NB4 (cell line): Measurements from ENCODE around the gene WASL.

ENCODE experiments used
- CTCF ChIP-seq: IDR thresholded peaks from one replicate; pipeline ENCODE4 v1.5.1; 2012; ENCODE audit warnings: low read depth, low read length
- POLR2A ChIP-seq: IDR thresholded peaks from 2 replicates; pipeline ENCODE4 v1.6.1; 2011; ENCODE audit warnings: mild to moderate bottlenecking; ENCODE audit not compliant: insufficient read length; ENCODE audit errors: extremely low read depth
- TF ChIP-seq, protein P1 (sequence below): IDR thresholded peaks from 2 replicates; pipeline ENCODE4 v1.6.1; 2011; ENCODE audit warnings: low read depth, low read length

GRCh38 chr7:123633553-123633952, 115.2 kb downstream of the WASL start:
- TF ChIP-seq, protein P1, sequence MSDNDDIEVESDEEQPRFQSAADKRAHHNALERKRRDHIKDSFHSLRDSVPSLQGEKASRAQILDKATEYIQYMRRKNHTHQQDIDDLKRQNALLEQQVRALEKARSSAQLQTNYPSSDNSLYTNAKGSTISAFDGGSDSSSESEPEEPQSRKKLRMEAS = no peak
- no peak for TF ChIP-seq CTCF
- no peak for TF ChIP-seq POLR2A
